OCI-LY3 (cell line): Measurements from ENCODE around the gene GRID1.

Experiments used
- CTCF ChIP-seq: fragments of 200-600, 300-600 bp; sonication (generic); IDR thresholded peaks from 2 replicates; pipeline ENCODE4 v1.5.1; 2014; ENCODE audit warnings: antibody characterized with exemption, low read length, low read depth
- EZH2phosphoT487 ChIP-seq: fragments of 200-600 bp; shearing (Covaris generic); IDR thresholded peaks from 2 replicates; pipeline ENCODE4 v1.6.1; 2018; ENCODE audit warnings: antibody characterized with exemption, mixed run types, low read depth

GRCh38 chr10:86048973-86049372, 317.6 kb downstream of the GRID1 start:
- TF ChIP-seq EZH2phosphoT487: no peak
- TF ChIP-seq CTCF: no peak
